Stimulated activated CD8-positive, alpha-beta memory T cell treated with anti-CD3 and anti-CD28 coated beads, Interleukin-7, amount 100 ng/mL, for 1 hour (primary cell): Measurements from ENCODE around the gene ELMOD3.
"Not testable (repeated sequence)": the region's sequence is repeated elsewhere in the genome, so short reads cannot be mapped to it uniquely, and the experiment has no call there.

ENCODE experiments used
- DNase-seq, 2 donors: peaks; one replicate each; pipeline ENCODE4 v3.0.0-alpha.2; 2020; ENCODE audit warnings: low read depth in 2 of 2

Gene ELMOD3

DNA sequence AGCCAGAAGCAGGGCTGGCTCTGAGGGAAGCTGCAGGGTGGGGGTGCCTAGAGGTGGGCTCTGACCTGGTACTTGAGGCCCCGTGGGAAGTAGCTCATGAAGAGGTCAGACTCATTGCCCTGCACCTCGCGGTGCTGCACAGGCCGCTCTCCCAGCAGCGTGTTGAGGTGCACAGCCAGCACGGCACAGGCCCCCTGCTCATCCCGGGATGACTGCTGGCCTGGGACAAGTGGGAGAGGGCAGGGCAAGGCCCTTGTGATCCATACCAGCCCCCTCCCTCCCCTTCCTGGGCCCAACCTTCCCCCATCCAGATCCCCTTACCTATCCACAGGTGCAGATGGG lies 46.9 kb downstream of the ELMOD3 start:
- no peak for DNase-seq

DNA sequence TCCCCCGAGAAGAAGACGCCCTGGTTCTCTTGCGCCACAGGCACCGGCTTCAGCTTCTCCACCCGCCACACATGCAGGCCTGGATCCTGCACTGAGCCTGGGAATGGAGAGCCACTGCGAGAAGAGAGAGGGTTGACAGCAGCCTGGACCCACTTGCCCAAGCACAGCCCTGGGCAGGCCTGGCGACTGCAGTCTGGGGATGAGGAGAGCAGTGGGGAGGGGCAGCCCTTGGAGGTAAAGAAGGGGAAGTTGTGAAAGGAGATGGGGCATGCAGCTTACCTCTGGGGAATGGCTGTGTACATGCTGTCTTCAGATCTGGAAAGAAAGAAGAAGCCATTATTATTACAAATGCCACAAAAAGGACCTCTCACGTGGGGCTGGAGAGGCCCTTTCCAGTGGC lies 47.3 kb downstream of the ELMOD3 start:
- DNase-seq, result no peak

DNA sequence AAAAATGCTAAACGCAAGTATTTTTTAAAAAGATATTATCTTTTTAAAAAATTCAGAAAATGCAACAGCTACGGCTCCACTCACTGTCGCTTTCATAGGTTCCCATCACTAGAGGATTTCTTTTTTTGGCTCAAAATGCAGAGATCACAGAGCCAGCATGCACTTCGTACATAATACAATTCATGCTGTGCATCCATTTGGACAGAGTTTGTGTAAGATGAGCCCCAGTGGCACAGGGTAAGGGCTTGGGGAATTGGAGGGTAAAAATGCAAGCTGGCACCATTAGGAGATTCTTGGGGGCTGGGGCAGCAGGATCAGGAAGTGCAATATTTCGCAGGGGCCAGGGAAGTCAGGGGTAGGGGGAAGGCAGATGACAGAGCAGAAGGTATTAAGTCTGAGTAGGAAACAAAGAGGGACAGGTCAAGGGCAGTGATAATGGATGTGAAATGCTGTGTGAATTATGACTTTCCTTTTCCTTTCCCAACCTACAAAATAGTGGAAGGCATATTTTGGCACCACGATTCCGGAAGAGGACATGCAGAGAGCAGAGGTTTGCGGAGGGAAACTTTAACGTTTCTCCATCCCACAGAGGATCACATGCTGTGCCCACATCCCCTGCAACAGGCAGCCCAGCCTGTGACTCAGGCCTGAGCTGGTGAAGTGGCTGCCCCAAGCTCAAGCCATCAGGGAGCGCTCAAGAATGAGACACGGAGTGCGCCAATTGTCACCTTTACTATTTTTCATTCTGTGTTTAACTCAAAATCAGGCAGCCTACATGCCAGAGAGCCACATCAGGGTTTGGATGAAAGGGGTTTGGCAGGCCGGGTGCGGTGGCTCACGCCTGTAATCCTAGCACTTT lies 50.9 kb downstream of the ELMOD3 start:
- DNase-seq, result peak; percentile 31 to 39

DNA sequence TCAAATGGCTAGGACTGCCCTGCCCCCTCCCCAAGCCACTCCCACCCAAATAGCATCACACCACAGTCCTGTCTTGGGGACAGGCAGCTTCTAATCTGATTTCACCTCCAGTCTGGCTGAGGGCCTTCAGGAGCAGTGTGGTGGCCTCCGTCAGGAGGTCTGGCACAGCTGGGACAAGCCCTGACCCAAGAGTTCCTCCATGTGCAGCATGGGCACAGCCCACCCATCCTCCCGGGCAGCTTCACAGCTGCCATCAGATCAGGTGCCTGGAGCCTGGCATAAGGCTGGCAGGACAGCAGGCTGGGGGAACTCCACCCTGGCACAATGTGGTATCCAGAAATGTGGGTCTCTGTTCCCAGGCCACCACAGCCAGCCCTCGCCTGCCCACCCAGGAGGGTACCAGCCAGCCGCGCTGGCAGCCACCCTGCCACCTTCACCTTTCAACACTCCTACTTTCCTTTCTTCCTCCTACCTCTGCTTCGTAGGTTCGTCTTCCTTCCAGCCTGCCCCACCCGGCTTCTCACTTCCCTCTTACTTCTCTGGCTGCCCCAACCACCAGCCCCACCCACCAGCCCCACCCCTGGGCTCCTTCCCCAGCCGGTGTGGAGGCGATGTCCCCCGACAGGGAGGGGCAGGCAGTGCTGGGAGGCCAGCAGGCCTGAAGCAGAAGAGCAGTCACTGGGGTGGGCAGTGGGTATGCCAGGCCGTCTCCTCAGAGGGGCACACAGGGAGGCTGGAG lies 55.4 kb downstream of the ELMOD3 start, which contains the start of gene CAPG:
Gene CAPG, minus strand, starts transcription at position 522 of the 739 bp plus-strand sequence. CDS start 8,221 bp downstream, outside the sequence.
- DNase-seq, result peak in 1 of 2 donors; percentile 19

DNA sequence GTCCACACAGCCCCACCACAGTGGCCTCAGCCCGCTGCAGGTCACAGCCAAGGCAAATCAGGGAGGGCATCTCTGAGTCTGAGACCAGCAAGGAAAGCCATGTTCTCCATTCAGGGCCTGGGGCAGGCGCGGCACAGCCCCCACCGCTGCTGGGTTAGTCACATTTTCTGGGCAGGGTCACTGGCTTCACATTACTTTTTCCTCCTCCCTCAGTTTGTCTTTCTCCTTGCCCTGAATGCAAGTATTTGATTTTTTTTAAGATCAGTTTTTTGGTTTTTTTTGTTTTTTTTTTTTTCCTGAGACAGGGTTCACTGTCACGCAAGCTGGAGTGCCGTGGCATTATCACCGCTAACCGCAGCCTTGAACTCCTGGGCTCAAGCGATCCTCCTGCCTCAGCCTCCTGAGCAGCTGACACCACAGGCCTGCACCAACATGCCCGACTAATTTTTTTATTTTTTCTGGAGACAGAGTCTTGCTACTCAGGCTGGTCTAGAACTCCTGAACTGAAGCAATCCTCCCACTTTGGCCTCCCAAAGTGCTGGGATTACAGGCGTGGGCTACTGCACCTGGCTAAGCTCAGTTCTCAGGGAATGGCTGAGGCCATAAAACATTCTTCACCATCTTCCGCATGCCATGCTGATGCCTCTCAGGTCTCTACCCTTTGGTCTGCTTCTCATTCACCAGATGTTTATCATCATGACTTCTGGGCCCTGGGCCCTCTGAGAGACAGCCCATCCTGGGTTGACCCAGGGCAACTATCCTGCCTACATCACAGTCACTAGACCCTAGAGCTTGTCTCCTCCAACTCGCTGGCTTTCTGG lies 56.2 kb downstream of the ELMOD3 start:
- DNase-seq, result no peak

DNA sequence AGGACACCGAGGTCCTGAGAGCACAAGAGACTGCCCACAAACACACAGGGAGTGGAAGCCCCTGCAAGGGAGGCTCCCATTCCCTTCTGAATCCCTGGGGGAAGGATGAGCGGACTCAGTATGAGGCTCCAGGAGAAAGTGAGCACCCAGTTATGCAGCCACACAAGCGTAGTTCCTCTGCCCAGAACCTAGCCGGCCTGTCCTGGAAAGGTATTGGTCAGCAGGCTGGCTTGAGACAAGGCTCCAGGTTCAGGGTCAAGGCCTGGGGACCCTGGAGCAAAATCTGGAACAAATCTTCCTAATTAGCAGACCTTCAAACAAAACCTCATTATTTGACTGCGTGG lies 56.8 kb downstream of the ELMOD3 start:
- no peak for DNase-seq

DNA sequence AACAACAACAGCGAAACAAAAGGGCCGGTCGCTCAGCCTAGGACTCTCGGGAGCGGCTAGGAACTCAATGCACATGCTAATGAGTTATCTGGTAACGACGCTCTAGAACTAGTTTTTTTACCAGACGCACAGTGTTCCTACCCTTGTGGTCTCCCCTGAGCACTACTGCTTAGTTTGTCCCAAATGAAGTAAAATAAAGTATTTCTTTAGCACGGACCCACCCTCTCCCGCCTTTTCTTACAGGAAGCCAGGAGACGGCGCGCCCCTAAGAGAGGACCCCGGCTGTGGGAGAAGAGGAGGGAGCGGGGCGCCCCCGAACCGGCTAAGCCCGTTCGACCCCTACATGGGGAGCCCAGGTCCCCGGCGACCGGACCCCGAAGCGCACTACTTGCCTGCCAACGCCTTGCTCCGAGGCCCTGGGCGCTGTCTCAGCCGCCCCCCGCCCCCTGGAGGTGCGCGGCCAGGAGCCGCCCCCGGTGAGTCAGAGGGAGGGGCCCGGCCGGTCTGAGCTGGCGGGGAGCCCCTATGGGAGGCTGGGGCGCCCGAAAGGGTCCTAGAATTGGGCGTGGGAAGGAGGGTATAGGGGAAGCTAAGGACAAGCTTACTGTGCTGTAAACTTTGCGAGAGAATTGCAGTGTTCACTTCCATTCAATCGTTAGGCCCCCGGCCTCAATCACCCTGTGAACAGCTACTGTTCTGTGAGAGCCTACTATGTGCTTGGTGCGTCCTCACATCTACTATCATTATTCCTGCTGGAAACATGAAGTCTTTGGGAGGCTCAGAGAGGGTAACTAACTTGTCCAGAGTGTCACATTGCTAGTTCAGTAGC lies 59.2 kb downstream of the ELMOD3 start:
- no peak for DNase-seq

DNA sequence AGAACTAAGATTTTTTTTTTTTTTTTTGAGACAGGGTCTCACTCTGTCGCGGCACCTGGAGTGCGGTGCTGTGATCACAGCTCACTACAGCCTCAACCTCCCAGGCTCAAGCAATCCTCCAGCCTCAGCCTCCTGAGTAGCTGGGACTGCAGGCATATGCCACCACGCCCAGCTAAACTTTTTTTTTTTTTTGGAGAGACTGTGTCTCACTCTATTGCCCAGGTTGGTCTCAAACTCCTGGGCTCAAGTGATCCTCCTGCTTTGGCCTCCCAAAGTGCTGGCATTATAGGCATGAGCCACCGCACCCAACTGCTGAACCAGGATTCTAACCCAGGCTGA lies 59.8 kb downstream of the ELMOD3 start:
- DNase-seq, result not testable (repeated sequence)

DNA sequence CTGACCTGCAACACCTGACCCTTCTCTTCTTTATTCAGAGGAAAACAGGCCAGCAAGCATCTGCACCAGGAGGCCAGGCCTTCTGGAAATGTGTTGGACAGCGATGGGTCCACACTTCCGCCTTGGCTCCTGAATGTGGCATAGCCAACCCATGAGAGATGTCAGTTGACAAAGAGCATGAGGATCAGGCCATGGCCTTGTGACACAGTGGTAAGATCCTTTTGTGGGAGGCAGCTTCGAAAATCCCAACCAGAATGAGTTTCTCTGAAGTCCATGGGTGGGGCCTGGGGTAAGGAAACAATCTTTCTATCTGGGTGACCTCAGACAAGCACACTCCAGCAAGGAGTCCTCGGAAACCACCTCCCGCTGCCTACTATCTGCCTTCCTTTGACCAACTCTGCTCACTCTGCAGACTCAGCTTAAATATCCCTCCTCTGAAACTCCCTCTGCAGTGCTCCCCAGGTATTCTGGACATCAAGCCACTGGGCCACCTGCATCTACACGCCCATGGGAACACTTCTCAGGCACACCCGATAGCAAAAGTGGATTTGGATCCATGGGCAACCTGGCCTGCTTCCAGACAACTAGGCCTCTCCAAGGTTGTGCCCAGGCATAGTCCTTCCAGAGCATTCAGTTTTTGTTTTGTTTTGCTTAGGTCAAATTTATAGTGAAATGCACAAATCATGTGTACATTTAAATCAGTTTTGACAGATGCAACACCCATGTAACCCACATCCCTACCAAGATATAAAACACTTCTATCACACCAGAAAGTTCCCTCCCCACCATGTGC lies 60.4 kb downstream of the ELMOD3 start:
- no peak for DNase-seq

DNA sequence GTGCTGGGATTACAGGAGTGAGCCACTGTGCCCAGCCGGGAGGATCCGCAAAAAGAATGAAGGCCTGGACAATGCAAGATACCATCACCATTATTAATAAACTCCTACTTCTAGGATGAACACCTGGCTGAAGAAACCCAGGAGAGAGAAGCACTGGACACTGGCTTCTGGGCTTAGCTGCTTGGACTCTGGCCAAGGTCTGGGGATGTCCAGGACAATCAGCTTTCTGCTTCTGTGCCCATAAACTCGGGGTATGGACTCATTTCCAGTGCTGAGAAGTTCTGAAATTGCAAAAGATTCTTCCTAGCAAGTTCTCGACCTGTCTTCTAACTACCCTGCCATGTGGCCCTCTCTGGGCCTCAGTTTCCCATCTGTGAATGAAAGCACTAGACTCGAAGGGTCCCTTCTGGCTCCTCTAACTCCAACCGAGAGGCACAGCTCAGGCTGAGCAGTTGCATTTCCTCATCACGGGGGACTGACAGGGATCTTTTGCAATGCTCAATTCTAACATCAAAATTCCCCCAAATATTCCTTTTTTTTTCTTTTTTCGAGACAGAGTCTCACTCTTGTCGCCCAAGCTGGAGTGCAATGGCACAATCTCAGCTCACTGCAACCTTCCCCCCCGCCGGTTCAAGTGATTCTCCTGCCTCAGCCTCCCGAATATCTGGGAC lies 61.5 kb downstream of the ELMOD3 start:
- DNase-seq, result no peak

DNA sequence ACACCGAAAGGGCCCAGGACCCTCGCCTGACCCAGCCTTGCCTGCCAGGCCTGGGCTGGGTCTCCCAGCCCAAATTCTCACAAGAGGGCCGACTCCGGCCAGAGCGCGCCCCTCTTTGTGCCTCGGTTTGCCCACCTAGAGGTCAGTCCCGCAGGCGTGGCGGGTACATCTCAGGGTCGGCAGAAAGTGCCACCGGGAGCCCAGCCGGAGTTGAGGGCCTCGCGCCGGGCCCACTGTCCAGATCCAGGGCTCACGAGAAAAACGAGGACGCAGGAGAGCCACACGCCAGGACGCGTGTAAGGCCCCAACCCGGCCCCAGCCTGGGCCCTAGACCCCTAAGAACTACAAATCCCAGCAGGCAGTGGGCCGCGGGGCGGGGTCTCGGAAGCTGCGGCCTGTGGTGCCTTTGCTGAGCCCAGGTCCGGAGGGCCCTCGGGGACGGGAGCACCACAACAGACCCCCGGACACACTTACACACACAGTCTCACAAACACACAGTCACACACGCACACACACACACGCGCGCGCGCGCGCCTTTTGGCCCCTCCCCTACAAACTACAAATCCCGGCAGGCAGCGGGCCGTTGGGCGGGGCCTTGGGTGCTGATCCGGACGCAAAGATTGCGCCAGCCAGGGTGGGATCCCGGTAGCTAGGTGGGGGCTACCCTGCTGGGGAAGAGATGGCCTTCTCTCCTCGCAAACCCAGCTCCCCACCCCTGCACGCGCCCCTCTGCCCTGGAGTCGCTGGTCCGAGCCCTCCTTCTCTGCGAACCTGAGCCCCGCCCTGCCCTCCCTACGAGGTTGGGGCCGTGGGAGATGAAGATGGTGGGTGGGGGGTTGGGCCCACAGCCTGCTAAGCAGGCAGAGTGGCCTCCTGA lies 63.8 kb downstream of the ELMOD3 start, which contains the start of gene SH2D6:
Gene SH2D6, plus strand, starts transcription at position 583 of the 877 bp plus-strand sequence. CDS start 10,752 bp downstream, outside the sequence.
- DNase-seq, result peak; percentile 58 to 71

DNA sequence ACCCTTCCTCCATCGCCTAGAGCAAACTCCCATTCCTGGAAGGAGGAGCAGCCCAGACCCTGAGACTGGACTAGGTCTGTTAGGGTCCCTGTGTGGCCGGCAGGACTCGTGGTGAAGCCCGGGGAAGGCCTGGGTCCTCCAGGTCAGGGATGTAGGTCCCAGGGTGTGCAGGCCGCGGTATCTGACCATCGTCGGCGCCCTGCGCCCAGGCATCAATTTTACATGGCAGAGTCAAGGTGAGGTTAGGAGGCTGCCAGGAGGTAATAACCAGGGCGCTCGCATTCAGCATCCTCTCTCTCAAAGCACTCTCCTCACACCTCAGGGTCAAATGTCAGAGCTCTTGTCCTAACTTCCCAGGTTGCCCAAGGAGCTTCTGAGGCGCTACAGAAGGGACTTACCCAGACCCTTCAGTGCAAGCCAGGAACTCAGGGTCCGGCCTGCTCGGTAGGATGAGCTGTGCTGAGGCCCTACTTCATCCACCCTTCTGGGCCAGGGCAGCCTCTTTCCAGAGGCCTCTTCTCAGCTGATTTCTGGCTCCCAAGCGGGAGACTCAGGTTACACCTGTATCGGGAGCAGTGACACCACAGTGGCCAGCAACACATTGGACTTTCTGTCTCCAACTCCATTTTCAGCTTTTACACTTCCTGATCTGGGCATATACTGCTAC lies 64.6 kb downstream of the ELMOD3 start:
- DNase-seq, result no peak

DNA sequence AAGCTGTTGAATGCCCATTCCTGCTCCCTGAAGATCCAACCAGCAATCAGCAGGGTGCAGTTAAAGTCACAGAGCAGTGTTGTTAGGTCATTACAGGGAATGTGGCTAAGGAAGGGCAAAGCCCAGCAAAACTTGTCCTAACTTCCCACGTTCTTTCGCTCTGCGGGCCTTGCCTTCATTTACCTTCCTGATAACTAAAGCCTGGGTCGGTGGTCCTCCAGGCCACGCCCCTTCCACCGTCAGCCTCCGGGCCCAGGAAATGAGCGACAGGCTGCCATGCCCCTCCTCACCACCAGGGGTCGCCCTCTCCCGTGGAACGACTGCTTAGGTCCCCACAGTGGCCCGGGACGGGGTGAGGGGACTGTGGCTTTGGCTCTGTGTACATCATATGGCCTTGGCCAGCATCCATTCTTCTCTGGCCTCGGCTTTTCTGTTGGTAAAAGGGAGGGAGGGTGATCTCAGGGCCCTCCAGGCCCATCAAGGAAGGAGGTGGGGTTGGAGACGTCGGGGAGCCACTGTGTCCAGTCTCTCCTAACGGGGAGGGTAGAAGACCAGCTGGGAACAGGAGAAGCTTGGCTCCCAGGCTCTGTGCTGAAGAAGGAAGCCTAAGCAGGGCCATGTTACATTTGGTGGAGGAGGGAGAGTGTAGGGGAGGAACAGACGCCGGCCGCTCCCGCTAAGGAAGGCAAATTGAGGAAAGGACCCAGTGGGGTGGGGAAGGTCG lies 66.1 kb downstream of the ELMOD3 start:
- DNase-seq, result peak; percentile 77 to 91

DNA sequence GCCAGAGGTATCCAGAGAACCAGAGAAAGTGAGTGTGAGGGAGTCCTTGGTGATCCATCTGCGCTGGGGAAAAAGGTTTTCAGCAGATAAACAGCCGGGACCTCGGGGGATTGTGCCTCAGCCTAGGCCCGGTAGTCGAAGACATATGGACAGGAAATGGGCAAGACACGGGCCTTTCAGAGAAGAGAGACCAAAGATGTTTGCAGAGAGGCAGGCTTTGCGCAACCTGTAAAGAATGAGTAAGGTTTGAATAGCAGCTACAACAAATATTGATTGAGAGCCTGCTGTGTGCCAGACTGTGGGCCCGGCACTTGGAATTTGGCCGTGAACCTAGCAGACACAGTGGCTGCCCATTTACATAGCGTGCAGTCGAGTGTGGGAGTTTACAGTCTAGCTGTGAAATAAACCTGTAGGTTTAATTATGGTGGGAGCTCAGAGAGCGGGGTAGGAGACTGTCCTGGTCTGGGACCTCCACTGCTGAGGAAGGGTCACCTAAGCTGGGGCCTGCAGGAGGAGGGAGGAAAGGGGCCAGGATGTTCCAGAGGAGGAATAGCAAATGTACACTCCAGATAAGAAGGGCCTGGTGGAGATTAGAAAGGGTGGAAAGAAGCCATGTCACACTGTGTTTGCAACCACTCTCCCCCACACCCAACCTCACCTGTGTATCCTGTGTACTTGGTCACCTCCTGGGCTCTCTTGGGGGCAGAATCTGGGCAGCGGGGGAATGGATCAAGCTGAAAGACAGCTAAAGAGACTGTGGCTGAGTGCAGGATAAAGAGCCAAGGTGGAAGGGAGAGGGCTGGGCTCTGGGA lies 66.9 kb downstream of the ELMOD3 start:
- DNase-seq, result no peak

DNA sequence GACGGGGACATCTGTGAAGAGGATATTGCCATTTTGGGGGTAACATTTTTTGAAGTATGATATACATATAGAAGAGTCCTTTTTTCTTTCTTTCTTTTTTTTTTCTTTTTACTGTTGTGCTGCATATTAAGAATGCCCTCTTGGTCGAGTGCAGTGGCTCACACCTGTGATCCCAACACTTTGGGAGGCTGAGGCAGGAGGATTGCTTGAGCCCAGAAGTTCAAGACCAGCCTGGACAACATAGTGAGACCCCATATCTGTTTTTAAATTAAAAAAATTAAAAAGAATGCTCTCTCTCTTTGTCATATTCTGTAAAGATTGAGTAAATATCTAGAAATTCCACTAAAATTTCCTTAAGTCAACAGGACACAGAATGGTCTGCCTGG lies 67.5 kb downstream of the ELMOD3 start:
- no peak for DNase-seq

DNA sequence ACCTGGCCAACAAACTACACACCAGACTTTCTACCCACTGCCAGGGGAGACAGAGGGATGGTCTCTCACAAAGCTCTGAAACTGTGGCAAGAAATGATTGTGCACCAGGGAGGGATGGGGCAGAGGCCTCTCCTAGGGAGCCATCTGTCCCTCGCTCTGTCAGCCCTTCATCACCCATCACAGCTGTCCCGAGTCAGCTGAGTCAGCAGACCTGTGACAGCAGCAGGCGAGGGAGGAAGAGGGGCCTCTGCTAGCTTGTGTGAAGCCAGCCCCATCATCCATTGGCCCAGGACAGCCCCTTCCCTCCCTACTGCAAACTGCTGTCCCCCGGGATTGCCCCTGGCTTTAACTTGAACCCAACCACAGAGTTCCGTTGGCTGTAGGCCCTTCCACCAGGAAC lies 69.0 kb downstream of the ELMOD3 start:
- DNase-seq, result no peak

DNA sequence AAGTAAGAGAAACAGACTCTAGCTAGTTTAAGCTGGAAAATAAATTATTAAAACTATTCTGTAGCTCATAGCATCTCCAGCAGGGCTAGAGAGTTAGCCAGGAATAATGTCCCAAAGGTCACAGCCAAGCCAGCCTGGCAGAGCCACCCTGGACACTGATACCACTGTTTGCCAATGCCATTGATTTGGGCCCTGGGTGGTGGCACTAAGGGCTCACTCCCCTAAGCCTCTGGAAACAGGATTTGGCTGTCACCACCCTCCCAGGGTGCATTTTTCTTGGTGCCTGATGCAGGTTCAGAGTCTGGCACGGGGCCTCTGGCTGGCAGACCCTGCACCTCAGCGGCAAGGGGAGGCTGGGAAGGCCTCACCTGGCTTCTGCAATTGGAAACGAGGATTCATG lies 71.0 kb downstream of the ELMOD3 start:
- DNase-seq, result no peak
